ENCODE measurements around the gene UMPS. TPM values are rescaled to one million over a fixed set of nuclear protein-coding genes. Genes with fewer than 3 reads are reported as not detected.

Gene UMPS
- total RNA-seq, 1 experiment from 2014 or later = 84.5 TPM

Other genes starting within 250 kb of the UMPS start
- gene ITGB5, start 156.9 kb downstream of the UMPS start, total RNA-seq (2014; rRNA removed; shearing (Covaris generic)) = 118 and 146 TPM in 2 replicates
- gene MUC13, start 204.3 kb downstream of the UMPS start, total RNA-seq (2014; rRNA removed; shearing (Covaris generic)) = 0.17 TPM in 1 of 2 replicates, not detected in the other